HFFc6 (cell line): ENCODE data around the gene GART. TPM values are rescaled to one million over a fixed set of nuclear protein-coding genes. Genes with fewer than 3 reads are reported as not detected.

Experiments used
- DNase-seq: peaks from one replicate; pipeline ENCODE4 v3.0.0-alpha.2; 2018
- H3K27ac Mint-ChIP-seq: 2 replicates; pipeline ENCODE4 v1.8.0; 2020; ENCODE audit warnings: mild to moderate bottlenecking, mixed read lengths
- H3K27me3 Mint-ChIP-seq: 2 replicates; pipeline ENCODE4 v1.8.0; 2021; ENCODE audit warnings: mild to moderate bottlenecking, moderate library complexity, mixed read lengths; ENCODE audit not compliant: insufficient read depth
- H3K36me3 Mint-ChIP-seq: 2 replicates; pipeline ENCODE4 v1.8.0; 2021; ENCODE audit warnings: low read depth, mixed read lengths
- H3K4me1 Mint-ChIP-seq: 2 replicates; pipeline ENCODE4 v1.8.0; 2020; ENCODE audit warnings: low read depth, mixed read lengths
- H3K4me3 Mint-ChIP-seq: 2 replicates; pipeline ENCODE4 v1.8.0; 2020; ENCODE audit warnings: mild to moderate bottlenecking, moderate library complexity, mixed read lengths
- H3K9me3 Mint-ChIP-seq: 2 replicates; pipeline ENCODE4 v1.8.0; 2020; ENCODE audit warnings: mild to moderate bottlenecking, mixed read lengths
- CTCF ChIP-seq: fragments of 200-600 bp; sonication (generic); IDR thresholded peaks from 2 replicates; pipeline ENCODE4 v1.5.0; 2021; ENCODE audit warnings: antibody characterized with exemption, mild to moderate bottlenecking
- total RNA-seq, 6 experiments: library from RNA; stranded (reverse); fragmentation: NEBNext Ultra II Directional; extraction: Animal tissue kit (Norgen Biotek cat#: 25700); gene quantifications; 2 replicates in 1 of 6; 3 replicates in 5 of 6; pipeline ENCODE4 v1.2.3, GENCODE V29; 2021

Gene GART
- total RNA-seq, 6 experiments from 2014 or later = 72.6 to 87.5 (median 80.2) TPM

- peaks cover 34% of the 10 kb centered on the region for H3K36me3 Mint-ChIP-seq
- DNase-seq = peak; percentile 20
Observed at GRCh38 chr21:33543505-33544129, 1.7 kb upstream of the GART start.

GRCh38 chr21:33542640-33543504 is 955 bp upstream of the GART start, which contains the start of gene SON:
Gene SON, plus strand, starts transcription at chr21:33543038. Its CDS starts 55 bp downstream, at chr21:33543093.
- TF ChIP-seq CTCF = no peak
- H3K4me3 Mint-ChIP-seq = peak within 1 kb of the TSS; percentile 98
- H3K4me1 Mint-ChIP-seq = peaks cover 29% of the 10 kb centered on the region
- H3K9me3 Mint-ChIP-seq = no peaks in the 10 kb centered on the region
- DNase-seq = peak; percentile 99
- H3K27ac Mint-ChIP-seq = peak within 1 kb of the TSS; percentile 100
- peaks cover 33% of the 10 kb centered on the region for H3K36me3 Mint-ChIP-seq
- H3K27me3 Mint-ChIP-seq = peaks cover 1% of the 10 kb centered on the region; the same call in 1 of the 2 replicates

More at GRCh38 chr21:33543505-33544129, 1.7 kb upstream of the GART start:
- Mint-ChIP-seq H3K27me3 (peaks cover 1% of the 10 kb centered on the region; the same call in 1 of the 2 replicates), H3K9me3 (no peaks in the 10 kb centered on the region), H3K27ac (peak overlapping the region; percentile 100), H3K4me1 (peaks cover 29% of the 10 kb centered on the region), H3K4me3 (peak overlapping the region; percentile 98)
- TF ChIP-seq CTCF = no peak

- no peak for TF ChIP-seq CTCF
- Mint-ChIP-seq H3K36me3 (peaks cover 44% of the 10 kb centered on the region), H3K27me3 (peaks cover 1% of the 10 kb centered on the region; the same call in 1 of the 2 replicates), H3K4me1 (peaks cover 28% of the 10 kb centered on the region), H3K4me3 (peak overlapping the region; percentile 98), H3K9me3 (no peaks in the 10 kb centered on the region), H3K27ac (peak overlapping the region; percentile 100)
- no peak for DNase-seq
Observed at GRCh38 chr21:33541105-33541711, 709 bp downstream of the GART start.

GRCh38 chr21:33540711-33541104 is 1.2 kb downstream of the GART start:
- peaks cover 23% of the 10 kb centered on the region for H3K4me1 Mint-ChIP-seq
- H3K27me3 Mint-ChIP-seq = peaks cover 1% of the 10 kb centered on the region; the same call in 1 of the 2 replicates
- H3K27ac Mint-ChIP-seq = peak overlapping the region; percentile 100
- H3K36me3 Mint-ChIP-seq = peaks cover 40% of the 10 kb centered on the region
- H3K4me3 Mint-ChIP-seq = peak overlapping the region; percentile 98
- H3K9me3 Mint-ChIP-seq = no peaks in the 10 kb centered on the region
- TF ChIP-seq CTCF = no peak
- DNase-seq = no peak

- Mint-ChIP-seq H3K9me3 (no peaks in the 10 kb centered on the region), H3K4me1 (peaks cover 17% of the 10 kb centered on the region), H3K27ac (no peak overlapping the region), H3K27me3 (peaks cover 1% of the 10 kb centered on the region; the same call in 1 of the 2 replicates), H3K36me3 (peaks cover 40% of the 10 kb centered on the region), H3K4me3 (no peak overlapping the region)
- no peak for DNase-seq
- TF ChIP-seq CTCF = no peak
Observed at GRCh38 chr21:33539616-33540015, 2.3 kb downstream of the GART start.
